ENCODE measurements around the gene ADAMTS2. TPM values are rescaled to one million over a fixed set of nuclear protein-coding genes. Genes with fewer than 3 reads are reported as not detected.
A peak's percentile ranks its signal among the peaks of the same experiment; 100 is the strongest.

The ADAMTS2 gene
- total RNA-seq, 1 donor from 2014 or later: not detected

- H3K4me1 Mint-ChIP-seq (ENCODE audit: low read depth): no peaks in the 10 kb centered on the region
- H3K9me3 Mint-ChIP-seq: peaks cover 4% of the 10 kb centered on the region
- no peak overlapping the region for H3K4me3 Mint-ChIP-seq (ENCODE audit: low read depth)
- intact Hi-C loops (cut with micrococcal nuclease): no loop called here
- H3K36me3 Mint-ChIP-seq (ENCODE audit: low read depth): no peaks in the 10 kb centered on the region
- H3K27ac Mint-ChIP-seq: no peak overlapping the region
- no peak for DNase-seq (ENCODE audit: low spot score)
- no peaks in the 10 kb centered on the region for H3K27me3 Mint-ChIP-seq (ENCODE audit: low read depth)
These were observed 167.3 kb downstream of the ADAMTS2 start for GRCh38 chr5:179177711-179178575.

- H3K27ac Mint-ChIP-seq: no peak overlapping the region
- peaks cover 4% of the 10 kb centered on the region for H3K9me3 Mint-ChIP-seq
- H3K27me3 Mint-ChIP-seq (ENCODE audit: low read depth): no peaks in the 10 kb centered on the region
- no peaks in the 10 kb centered on the region for H3K4me1 Mint-ChIP-seq (ENCODE audit: low read depth)
- intact Hi-C loops (cut with micrococcal nuclease): no loop called here
- no peak overlapping the region for H3K4me3 Mint-ChIP-seq (ENCODE audit: low read depth)
- DNase-seq (ENCODE audit: low spot score): no peak
- no peaks in the 10 kb centered on the region for H3K36me3 Mint-ChIP-seq (ENCODE audit: low read depth)
These were observed 168.6 kb downstream of the ADAMTS2 start for GRCh38 chr5:179176571-179177230.

DNA sequence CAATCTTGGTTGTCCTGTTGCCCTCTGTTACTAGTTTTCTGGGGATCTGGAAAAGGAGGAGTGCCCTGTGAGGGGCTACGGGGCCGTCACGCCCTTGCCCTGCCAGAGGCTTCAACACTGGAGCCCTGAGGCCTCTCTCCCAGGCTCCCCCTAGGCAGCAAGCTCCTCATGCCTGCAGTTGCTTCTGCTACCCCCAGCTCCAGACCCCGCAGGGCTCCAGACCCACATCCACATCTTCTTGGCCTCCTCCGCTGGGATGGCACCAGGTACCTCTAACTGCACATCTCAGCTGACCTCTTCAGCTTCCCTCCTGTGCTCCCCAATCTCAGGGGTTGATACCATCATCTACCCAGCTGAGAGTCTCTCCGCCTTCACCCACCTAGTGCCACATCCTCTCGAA, 169.1 kb downstream of the ADAMTS2 start:
- Mint-ChIP-seq H3K4me1 (ENCODE audit: low read depth) (no peaks in the 10 kb centered on the region), H3K4me3 (ENCODE audit: low read depth) (no peak overlapping the region), H3K27me3 (ENCODE audit: low read depth) (no peaks in the 10 kb centered on the region), H3K9me3 (peaks cover 4% of the 10 kb centered on the region), H3K36me3 (ENCODE audit: low read depth) (no peaks in the 10 kb centered on the region), H3K27ac (no peak overlapping the region)
- DNase-seq (ENCODE audit: low spot score): no peak
- intact Hi-C loops (cut with micrococcal nuclease): no loop called here

- no peak overlapping the region for H3K27ac Mint-ChIP-seq
- DNase-seq (ENCODE audit: low spot score): no peak
- no peaks in the 10 kb centered on the region for H3K27me3 Mint-ChIP-seq (ENCODE audit: low read depth)
- no peaks in the 10 kb centered on the region for H3K36me3 Mint-ChIP-seq (ENCODE audit: low read depth)
- H3K4me1 Mint-ChIP-seq (ENCODE audit: low read depth): no peaks in the 10 kb centered on the region
- H3K4me3 Mint-ChIP-seq (ENCODE audit: low read depth): no peak overlapping the region
- no peaks in the 10 kb centered on the region for H3K9me3 Mint-ChIP-seq
- intact Hi-C loops (cut with micrococcal nuclease): no loop called here
These were observed 173.2 kb downstream of the ADAMTS2 start for GRCh38 chr5:179171816-179172745.

DNA sequence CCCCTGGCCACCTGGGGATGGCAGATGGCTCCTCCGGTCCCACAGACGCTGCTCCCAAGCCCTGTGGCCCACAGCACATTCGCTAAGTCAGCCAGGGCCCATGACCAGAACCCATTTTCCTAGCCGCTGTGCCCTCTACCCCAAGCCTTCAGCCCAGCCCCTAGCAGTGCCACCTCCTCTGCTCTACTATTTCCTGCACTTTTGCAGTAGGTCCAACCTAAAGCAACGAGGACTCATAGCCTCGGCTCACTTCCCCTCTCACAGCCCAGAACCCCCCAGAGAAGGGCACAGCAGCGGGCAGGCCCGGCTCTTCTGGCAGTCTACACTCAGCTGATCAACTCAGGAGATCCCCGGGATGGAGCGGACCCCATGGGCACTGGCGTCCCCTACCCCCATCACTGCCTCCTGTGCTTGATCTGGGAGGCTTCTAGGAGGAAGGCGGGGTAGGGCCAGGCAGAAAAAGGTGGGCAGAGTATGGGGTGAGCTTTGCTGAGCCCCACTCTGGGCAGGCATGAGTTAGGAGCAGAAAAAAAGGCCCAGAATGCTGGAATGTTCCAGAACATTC, 173.9 kb downstream of the ADAMTS2 start:
- intact Hi-C loops (cut with micrococcal nuclease): no loop called here
- no peak overlapping the region for H3K4me3 Mint-ChIP-seq (ENCODE audit: low read depth)
- H3K36me3 Mint-ChIP-seq (ENCODE audit: low read depth): no peaks in the 10 kb centered on the region
- H3K9me3 Mint-ChIP-seq: no peaks in the 10 kb centered on the region
- H3K27ac Mint-ChIP-seq: no peak overlapping the region
- H3K4me1 Mint-ChIP-seq (ENCODE audit: low read depth): no peaks in the 10 kb centered on the region
- H3K27me3 Mint-ChIP-seq (ENCODE audit: low read depth): no peaks in the 10 kb centered on the region
- no peak for DNase-seq (ENCODE audit: low spot score)

- no peak overlapping the region for H3K27ac Mint-ChIP-seq
- intact Hi-C loops (cut with micrococcal nuclease): no loop called here
- H3K9me3 Mint-ChIP-seq: no peaks in the 10 kb centered on the region
- H3K4me1 Mint-ChIP-seq (ENCODE audit: low read depth): no peaks in the 10 kb centered on the region
- no peak for DNase-seq (ENCODE audit: low spot score)
- H3K4me3 Mint-ChIP-seq (ENCODE audit: low read depth): no peak overlapping the region
- no peaks in the 10 kb centered on the region for H3K36me3 Mint-ChIP-seq (ENCODE audit: low read depth)
- no peaks in the 10 kb centered on the region for H3K27me3 Mint-ChIP-seq (ENCODE audit: low read depth)
These were observed 174.7 kb downstream of the ADAMTS2 start for GRCh38 chr5:179170606-179171005.

GRCh38 chr5:179169836-179170235, 175.4 kb downstream of the ADAMTS2 start:
- H3K4me3 Mint-ChIP-seq (ENCODE audit: low read depth): no peak overlapping the region
- intact Hi-C loops (cut with micrococcal nuclease): no loop called here
- no peaks in the 10 kb centered on the region for H3K4me1 Mint-ChIP-seq (ENCODE audit: low read depth)
- no peaks in the 10 kb centered on the region for H3K27me3 Mint-ChIP-seq (ENCODE audit: low read depth)
- H3K36me3 Mint-ChIP-seq (ENCODE audit: low read depth): no peaks in the 10 kb centered on the region
- DNase-seq (ENCODE audit: low spot score): no peak
- H3K27ac Mint-ChIP-seq: no peak overlapping the region
- no peaks in the 10 kb centered on the region for H3K9me3 Mint-ChIP-seq

GRCh38 chr5:179168664-179169063, 176.6 kb downstream of the ADAMTS2 start:
- Mint-ChIP-seq H3K4me1 (ENCODE audit: low read depth) (no peaks in the 10 kb centered on the region), H3K27me3 (ENCODE audit: low read depth) (no peaks in the 10 kb centered on the region), H3K4me3 (ENCODE audit: low read depth) (no peak overlapping the region), H3K36me3 (ENCODE audit: low read depth) (no peaks in the 10 kb centered on the region), H3K9me3 (no peaks in the 10 kb centered on the region), H3K27ac (no peak overlapping the region)
- intact Hi-C loops (cut with micrococcal nuclease): no loop called here
- DNase-seq (ENCODE audit: low spot score): no peak

GRCh38 chr5:179167871-179168451, 177.3 kb downstream of the ADAMTS2 start:
- H3K4me1 Mint-ChIP-seq (ENCODE audit: low read depth): no peaks in the 10 kb centered on the region
- H3K4me3 Mint-ChIP-seq (ENCODE audit: low read depth): no peak overlapping the region
- no peaks in the 10 kb centered on the region for H3K9me3 Mint-ChIP-seq
- DNase-seq (ENCODE audit: low spot score): no peak
- no peak overlapping the region for H3K27ac Mint-ChIP-seq
- intact Hi-C loops (cut with micrococcal nuclease): no loop called here
- H3K27me3 Mint-ChIP-seq (ENCODE audit: low read depth): no peaks in the 10 kb centered on the region
- no peaks in the 10 kb centered on the region for H3K36me3 Mint-ChIP-seq (ENCODE audit: low read depth)

GRCh38 chr5:179166886-179167841, 178.1 kb downstream of the ADAMTS2 start:
- H3K27me3 Mint-ChIP-seq (ENCODE audit: low read depth): no peaks in the 10 kb centered on the region
- no peak overlapping the region for H3K27ac Mint-ChIP-seq
- H3K4me3 Mint-ChIP-seq (ENCODE audit: low read depth): no peak overlapping the region
- intact Hi-C loops (cut with micrococcal nuclease): no loop called here
- H3K36me3 Mint-ChIP-seq (ENCODE audit: low read depth): no peaks in the 10 kb centered on the region
- no peaks in the 10 kb centered on the region for H3K4me1 Mint-ChIP-seq (ENCODE audit: low read depth)
- no peaks in the 10 kb centered on the region for H3K9me3 Mint-ChIP-seq
- peak; percentile 36 for DNase-seq (ENCODE audit: low spot score)

DNA sequence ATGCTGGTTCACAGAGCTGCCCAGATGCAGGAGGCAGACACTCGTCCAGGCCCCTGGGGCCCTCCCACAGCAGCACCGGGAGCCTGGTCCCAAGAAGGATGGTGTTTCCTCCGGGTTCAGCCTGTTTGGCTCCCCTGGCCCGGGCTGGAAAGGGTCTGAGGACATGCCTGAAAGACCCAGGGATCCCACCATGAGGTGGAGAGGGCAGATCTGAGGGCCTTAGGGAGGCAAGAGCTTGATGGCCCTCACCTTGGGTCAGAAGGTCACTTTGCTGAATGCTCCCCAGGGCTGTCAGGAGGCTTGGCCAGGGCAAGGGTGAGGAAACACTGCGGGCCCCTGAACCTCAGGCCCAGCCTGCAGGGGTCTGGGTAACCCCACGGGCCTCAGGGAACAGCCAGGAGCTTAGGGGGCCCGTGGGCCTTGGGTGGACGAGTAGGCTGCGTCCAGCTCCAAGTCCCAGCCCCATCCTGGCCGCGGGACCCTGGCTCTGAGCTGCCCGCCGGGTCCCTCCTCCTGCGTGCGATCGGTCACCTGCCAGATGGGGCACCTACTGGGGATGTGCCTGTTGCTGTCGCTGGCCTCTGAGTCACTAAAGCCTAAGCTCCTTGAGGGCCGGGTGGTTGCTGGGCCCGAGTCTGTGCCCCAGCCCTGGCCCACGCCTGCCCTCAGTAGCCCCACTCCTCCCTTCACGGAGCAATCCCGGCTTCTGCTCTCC, 178.9 kb downstream of the ADAMTS2 start:
- H3K4me3 Mint-ChIP-seq (ENCODE audit: low read depth): no peak overlapping the region
- H3K36me3 Mint-ChIP-seq (ENCODE audit: low read depth): no peaks in the 10 kb centered on the region
- H3K27ac Mint-ChIP-seq: no peak overlapping the region
- intact Hi-C loops (cut with micrococcal nuclease): no loop called here
- no peak for DNase-seq (ENCODE audit: low spot score)
- H3K9me3 Mint-ChIP-seq: peaks cover 4% of the 10 kb centered on the region
- H3K4me1 Mint-ChIP-seq (ENCODE audit: low read depth): no peaks in the 10 kb centered on the region
- H3K27me3 Mint-ChIP-seq (ENCODE audit: low read depth): no peaks in the 10 kb centered on the region

Measured in activated T-helper 2 cell treated with anti-CD3 and anti-CD28 coated beads, Interferon-gamma antibody, Interleukin-2, Interleukin-4, amounts not matched to agents 10 μg/mL and 5 μg/mL and 100 μg/mL, durations not matched to agents 14 hours and 24 hours and 36 hours (primary cell).